ENCODE data around the gene ALPK3.
"Not testable (repeated sequence)": the region's sequence is repeated elsewhere in the genome, so short reads cannot be mapped to it uniquely, and the experiment has no call there.

The ALPK3 gene

GRCh38 chr15:84874981-84875699 is 58.0 kb downstream of the ALPK3 start:
- no peak overlapping the region for H3K4me3 ChIP-seq (ENCODE audit: low read depth, low read length)
- TF ChIP-seq CTCF (IDR thresholded peaks at IDR 0.05; ENCODE audit: control insufficient read depth, extremely low read depth, insufficient read depth): no peak
- DNase-seq (ENCODE audit: low read depth): no peak

- no peak for DNase-seq (ENCODE audit: low read depth)
- no peak for TF ChIP-seq CTCF (IDR thresholded peaks at IDR 0.05; ENCODE audit: control insufficient read depth, extremely low read depth, insufficient read depth)
- no peak overlapping the region for H3K4me3 ChIP-seq (ENCODE audit: low read depth, low read length)
These were observed 59.1 kb downstream of the ALPK3 start for GRCh38 chr15:84876269-84876668.

- DNase-seq (ENCODE audit: low read depth): not testable (repeated sequence)
These were observed 60.5 kb downstream of the ALPK3 start for GRCh38 chr15:84877701-84878100.

GRCh38 chr15:84878504-84878903 is 61.3 kb downstream of the ALPK3 start:
- DNase-seq (ENCODE audit: low read depth): peak; percentile 31
- peak; percentile 74 for TF ChIP-seq CTCF (IDR thresholded peaks at IDR 0.05; ENCODE audit: control insufficient read depth, extremely low read depth, insufficient read depth)
- no peak overlapping the region for H3K4me3 ChIP-seq (ENCODE audit: low read depth, low read length)

More at GRCh38 chr15:84877701-84878100, 60.5 kb downstream of the ALPK3 start:
- not testable (repeated sequence) for H3K4me3 ChIP-seq (ENCODE audit: low read depth, low read length)

- no peak overlapping the region for H3K4me3 ChIP-seq (ENCODE audit: low read depth, low read length)
- no peak for DNase-seq (ENCODE audit: low read depth)
- TF ChIP-seq CTCF (IDR thresholded peaks at IDR 0.05; ENCODE audit: control insufficient read depth, extremely low read depth, insufficient read depth): no peak
These were observed 62.1 kb downstream of the ALPK3 start for GRCh38 chr15:84879088-84879780.

GRCh38 chr15:84880007-84880406 is 62.9 kb downstream of the ALPK3 start:
- no peak for DNase-seq (ENCODE audit: low read depth)
- no peak for TF ChIP-seq CTCF (IDR thresholded peaks at IDR 0.05; ENCODE audit: control insufficient read depth, extremely low read depth, insufficient read depth)
- H3K4me3 ChIP-seq (ENCODE audit: low read depth, low read length): no peak overlapping the region

GRCh38 chr15:84880822-84881519 is 63.8 kb downstream of the ALPK3 start:
- no peak for TF ChIP-seq CTCF (IDR thresholded peaks at IDR 0.05; ENCODE audit: control insufficient read depth, extremely low read depth, insufficient read depth)
- DNase-seq (ENCODE audit: low read depth): no peak
- no peak overlapping the region for H3K4me3 ChIP-seq (ENCODE audit: low read depth, low read length)

All from LNCaP clone FGC (cell line).